UCSD-AML1 (cell line): ENCODE measurements around the gene NTN1.

Experiments
- DNase-seq: peaks from one replicate; lab custom pipeline; 2025; ENCODE audit not compliant: unreplicated experiment; lab: John Stamatoyannopoulos, UW

The NTN1 gene

DNA sequence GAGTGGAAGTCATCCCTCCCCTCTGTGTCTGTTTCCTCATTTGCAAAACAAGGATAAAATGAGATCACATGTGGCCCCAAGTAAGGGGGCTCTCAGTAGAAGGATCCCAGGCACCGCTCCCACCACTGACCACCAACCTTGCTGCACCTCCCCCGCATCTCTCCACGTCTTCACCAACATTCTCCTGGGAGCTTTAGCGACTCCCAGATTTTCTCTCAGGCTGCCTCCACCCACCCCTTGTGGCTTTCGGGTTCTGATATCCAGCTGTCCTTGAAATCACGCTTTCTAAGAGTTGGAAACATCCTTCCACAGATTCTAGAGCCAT, 16.4 kb upstream of the NTN1 start:
- DNase-seq: no peak

DNA sequence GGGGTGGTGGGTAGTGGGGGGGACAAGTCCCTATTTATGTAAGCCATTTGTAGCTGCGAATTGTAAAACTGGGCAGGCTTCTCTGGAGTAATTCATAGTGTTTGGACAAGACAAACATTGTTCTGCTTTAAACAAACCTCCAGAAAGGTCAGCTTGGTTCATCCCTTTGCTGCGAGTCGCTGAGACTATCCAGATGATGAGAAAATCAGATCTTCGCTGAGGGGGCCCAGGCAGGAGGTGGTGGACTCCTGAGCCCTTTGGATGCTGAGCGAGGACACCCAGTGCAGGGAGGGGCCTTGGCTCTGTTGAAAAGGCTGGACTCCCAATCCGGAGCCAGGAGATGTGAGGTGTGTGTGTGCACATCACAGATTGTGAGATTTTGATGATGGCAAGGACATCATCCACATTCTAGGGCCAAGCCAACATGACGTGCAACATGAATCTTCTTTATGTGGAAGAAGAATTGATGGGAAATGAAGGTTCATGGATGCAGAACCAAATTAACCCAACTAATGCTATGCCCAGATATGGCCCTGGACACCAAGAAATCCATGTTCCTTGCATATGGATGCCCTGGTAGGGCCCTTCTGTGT, 15.0 kb upstream of the NTN1 start:
- DNase-seq: no peak

DNA sequence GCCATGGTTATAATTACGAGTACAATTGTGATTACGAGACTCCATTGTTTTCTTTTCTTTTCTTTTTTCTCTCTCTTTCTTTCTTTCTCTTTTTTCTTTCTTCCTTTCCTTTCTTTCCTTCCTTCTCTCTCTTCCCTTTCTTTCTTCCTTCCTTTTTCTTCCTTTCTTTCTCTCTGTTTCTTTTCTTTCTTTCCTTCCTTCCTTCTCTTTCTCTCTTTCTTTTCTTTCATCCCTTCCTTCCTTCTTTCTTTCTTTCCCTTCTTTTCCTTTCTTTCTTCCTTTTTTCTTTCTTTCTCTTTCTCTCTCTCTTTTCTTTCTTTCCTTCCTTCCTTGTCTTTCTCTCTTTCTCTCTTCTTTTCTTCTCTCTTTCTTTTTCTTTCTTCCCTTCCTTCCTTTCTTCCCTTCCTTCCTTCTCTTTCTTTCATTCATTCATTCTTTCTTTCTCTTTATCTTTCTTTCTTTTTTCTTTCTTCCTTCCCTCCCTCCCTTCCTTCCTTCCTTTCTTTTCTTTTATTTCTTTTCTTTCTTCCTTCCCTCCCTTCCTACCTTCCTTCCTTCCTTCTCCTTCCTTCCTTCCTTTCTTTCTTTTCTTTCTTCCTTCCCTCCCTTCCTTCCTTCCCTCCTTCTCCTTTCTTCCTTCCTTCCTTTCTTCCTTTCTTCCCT, 14.1 kb upstream of the NTN1 start:
- DNase-seq: no peak

DNA sequence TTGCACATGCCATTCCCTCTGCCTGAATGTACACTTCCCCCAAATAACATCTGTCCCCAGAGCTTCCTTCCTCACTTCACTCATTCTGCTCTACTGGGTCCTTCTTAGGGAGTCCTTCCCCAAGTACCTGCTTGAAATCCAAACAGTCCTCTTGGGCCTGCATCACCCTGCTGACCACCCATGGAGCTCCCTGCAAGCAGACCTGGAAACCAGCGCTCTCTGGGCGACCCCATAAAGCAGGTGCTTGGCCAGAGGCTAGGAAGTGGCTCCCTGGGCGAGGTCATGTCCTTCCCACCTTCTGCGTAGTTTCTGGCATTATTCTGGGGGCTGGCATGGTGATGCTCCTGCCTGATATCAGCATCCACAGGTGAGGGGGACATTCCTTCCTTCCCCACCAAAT, 12.2 kb upstream of the NTN1 start:
- DNase-seq: no peak

DNA sequence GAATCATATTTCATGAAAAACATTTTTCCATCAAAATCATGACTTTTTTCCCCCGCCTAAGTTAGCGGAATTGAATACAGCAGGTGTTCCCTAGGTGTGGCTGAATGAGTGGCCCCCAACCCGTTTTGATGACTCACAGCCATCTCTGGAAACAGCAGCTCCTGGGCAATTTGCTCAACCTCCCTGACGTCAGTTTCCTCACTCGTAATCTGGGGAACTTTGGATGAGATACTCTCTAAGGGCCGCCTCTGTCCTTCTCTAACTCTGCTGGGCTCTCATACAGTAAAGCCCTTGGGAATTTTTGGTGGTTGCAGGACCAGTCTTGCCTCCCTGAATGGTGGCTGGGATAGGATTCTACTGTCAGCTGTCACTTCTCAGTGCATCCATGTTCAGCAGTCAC, 11.6 kb upstream of the NTN1 start:
- DNase-seq: no peak

DNA sequence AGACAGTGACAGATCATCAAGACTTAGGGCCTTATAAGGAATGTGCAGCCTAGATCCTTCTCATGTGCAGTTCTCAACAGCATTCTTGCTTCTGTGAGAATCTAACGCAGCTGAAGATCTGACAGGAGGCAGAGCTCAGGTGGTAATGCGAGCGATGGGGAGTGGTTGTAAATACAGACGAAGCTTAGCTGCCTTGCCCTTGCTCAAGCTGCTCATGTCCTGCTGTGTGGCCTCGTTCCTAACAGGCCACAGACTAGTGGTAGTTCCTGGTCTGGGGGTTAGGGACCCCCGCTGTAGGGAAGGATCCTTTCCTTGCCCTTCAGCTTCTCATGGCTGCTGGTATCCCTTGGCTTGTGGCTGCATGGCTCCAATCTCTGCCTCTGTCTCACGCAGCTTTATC, 10.3 kb upstream of the NTN1 start:
- no peak for DNase-seq

DNA sequence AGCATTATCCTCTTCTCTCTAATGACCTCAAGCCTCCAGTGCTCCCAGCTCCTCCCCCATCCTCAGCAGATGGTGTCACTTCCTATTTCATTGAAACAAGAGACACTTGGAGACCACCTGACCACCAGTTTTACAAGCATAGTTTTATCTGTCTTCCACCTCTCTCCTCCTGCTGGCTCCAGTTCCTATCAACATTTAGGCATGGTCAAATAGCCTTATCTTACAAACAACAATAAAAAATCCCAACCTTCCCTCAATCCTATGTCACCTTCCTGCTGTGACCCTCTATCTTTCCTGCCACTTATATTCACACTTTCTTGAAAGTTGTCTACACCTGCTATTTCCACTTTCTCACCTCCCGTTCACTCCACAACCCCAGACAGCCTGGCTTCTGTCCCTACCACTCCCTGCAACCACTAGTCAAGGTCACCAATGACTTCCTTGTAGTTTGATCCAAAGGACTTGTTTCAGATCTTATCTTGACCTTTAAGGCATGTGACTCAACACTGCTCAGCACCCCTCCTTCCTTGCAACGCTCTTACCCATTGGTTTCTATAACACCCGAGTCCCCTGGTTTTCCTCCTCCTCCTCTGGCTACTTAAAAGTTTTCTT, 4.3 kb upstream of the NTN1 start:
- DNase-seq: no peak

DNA sequence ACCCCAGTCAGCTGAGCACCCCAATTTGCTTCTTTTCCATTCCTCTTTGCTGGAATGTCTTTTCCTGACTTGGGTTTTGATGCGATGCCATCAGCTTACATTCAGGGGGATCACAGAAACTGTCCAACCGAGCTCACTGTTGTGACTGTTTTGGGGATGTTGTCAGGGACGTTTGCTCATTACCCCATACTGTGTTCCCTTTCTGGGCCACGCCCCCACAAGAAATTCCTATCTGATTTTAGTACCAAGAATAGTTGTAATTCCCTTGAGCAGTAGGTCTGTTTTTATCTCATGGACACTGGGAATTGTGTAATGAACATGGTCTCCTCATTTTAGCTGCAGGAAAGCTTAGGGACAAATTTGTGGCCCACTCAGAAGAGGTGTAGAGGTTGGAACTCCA, 2.6 kb upstream of the NTN1 start:
- DNase-seq: no peak

DNA sequence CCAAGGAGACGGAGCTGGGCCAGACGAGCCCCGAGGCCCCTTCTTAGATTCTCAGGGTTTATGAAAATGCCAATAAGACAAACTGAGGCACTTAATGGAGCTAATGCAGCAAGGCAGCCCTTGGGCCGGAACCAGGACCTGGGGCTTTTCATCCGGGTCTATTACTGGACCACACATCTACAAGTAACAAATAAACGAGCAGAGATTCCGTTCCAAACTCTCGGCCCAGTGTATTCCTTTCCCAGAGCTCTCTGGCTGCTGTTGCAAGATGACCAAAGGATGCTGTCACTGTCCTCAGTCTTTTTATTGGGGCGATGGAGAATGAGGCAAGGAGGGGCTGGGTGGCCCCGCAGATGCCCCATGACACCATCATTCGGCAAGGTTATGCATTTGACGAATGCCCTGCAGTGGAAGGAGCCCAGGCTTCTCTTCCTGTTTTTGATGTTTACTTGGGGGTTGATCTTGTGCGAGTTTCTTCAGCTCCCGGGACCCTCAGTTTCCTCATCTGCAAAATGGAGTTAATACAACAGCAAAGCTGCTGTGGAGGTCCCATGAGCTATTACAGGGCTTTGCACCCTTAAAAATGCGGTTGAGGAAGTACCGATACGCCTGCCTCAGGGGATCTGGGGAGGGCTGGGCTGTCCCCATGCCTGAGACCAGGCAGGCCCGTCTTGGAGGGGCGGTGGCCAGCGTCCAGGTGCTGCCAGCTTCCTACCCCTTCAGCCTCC, 1.1 kb upstream of the NTN1 start:
- no peak for DNase-seq

DNA sequence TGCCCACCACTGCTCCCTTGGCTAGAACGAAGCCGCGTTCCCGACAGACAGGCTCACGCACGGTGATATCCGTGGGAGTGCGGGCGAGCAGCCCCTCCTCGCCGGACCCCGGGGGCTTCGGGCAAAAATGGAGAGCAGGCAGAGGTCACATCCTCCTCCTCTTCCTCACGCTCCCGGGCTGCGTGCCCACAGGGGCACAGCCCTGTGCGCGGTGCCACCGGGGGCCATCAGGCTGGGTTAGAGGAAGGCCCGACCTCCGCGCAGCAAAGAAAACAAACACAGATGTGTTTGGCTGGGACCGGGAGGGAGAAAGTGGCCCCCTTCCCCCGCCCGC, 519 bp upstream of the NTN1 start:
- DNase-seq: no peak

DNA sequence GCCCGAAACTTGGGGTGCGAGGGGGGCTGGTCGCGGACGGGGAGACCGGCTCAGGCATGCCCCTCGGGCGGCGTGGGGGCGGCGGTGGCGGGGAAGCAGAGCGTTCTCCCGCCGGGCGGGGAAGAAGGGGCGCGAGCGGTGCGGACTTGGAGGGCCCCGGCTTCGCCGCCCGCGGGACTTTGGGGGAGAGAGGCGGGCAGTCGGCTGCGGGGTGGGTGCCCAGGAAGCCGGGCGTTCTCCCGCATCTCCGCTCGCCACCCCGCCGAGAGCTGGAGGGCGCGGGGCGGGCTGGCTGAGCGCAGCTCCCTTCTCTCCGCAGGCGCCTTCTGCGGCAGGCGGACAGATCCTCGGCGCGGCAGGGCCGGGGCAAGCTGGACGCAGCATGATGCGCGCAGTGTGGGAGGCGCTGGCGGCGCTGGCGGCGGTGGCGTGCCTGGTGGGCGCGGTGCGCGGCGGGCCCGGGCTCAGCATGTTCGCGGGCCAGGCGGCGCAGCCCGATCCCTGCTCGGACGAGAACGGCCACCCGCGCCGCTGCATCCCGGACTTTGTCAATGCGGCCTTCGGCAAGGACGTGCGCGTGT, 772 bp downstream of the NTN1 start:
- no peak for DNase-seq

DNA sequence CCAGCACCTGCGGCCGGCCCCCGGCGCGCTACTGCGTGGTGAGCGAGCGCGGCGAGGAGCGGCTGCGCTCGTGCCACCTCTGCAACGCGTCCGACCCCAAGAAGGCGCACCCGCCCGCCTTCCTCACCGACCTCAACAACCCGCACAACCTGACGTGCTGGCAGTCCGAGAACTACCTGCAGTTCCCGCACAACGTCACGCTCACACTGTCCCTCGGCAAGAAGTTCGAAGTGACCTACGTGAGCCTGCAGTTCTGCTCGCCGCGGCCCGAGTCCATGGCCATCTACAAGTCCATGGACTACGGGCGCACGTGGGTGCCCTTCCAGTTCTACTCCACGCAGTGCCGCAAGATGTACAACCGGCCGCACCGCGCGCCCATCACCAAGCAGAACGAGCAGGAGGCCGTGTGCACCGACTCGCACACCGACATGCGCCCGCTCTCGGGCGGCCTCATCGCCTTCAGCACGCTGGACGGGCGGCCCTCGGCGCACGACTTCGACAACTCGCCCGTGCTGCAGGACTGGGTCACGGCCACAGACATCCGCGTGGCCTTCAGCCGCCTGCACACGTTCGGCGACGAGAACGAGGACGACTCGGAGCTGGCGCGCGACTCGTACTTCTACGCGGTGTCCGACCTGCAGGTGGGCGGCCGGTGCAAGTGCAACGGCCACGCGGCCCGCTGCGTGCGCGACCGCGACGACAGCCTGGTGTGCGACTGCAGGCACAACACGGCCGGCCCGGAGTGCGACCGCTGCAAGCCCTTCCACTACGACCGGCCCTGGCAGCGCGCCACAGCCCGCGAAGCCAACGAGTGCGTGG, 1.5 kb downstream of the NTN1 start:
- no peak for DNase-seq

DNA sequence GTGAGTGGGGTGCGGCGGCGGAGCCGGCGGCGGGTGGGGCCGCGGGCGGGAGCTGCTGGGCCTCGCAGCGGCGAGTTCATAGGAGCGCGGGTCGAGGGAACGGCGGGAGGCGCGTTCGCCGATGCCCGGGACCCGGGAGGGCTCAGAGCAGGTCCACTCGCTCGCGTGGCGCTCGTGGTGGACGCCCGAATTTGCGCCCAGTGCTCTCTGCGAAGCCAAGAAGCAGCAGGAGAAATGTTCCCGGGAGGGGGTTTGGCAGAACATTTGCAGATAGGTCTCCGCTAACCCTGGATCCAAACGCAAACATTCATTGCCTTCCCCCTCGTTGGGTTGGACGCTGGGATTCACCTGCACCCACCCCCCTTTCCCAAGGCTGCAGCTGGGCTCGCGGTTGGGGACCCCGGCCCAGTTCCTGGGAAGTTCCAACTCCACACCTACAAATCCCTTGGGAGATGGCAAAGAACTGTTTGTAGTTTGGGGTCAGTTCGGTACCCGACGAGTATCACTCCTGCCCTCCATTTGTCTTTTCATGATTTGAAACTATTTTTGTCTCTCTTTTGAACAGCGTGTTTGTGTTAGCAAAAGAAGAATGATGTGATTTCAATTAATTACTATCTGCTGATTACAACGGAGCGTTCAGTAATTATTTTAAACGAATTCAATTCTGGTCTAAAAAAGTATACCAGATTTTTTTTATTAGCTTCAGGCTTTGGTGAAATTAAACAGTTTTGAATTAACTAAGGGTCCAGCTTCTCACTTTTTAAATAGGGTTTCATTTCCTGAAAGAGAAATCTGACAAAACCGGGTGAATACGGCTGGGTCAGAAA, 2.3 kb downstream of the NTN1 start:
- DNase-seq: no peak

DNA sequence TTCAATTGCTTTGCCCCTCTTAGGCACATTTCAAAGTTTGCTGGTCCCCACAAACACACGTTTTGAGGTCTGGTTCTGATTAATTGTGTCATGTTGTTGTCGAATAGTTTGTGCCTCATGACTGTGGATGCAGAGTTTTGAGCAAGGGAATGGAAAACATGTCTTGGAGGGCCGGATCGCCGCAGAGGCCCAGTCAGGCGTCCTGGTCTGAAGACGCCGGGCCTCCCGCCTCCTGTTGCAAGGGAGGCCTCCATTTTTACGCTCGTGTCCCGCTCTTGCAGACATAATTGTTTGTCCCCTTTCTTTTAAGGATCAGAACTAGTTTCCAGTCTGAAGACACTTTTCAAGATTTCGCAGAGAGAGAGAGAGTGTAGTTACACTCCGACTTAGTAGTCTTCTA, 3.2 kb downstream of the NTN1 start:
- no peak for DNase-seq

DNA sequence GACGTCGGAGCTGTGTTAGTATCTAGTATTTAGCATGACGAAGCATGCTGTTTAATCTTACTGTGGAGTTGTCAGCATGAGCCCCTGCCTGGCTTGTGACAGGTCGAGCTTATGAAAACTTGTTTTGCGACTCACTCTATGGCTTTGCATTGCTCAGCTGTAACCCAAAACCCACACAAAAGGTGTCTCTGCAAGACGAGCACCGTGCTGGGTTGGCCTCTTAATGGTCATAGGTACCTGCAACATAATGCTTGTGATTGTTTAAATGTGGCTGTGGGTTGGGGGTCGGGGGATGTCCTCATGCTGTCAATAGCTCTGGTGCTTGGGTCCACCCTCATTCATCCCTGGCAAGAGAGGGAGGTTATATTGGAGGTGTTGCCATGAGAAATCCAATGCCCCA, 5.4 kb downstream of the NTN1 start:
- no peak for DNase-seq

DNA sequence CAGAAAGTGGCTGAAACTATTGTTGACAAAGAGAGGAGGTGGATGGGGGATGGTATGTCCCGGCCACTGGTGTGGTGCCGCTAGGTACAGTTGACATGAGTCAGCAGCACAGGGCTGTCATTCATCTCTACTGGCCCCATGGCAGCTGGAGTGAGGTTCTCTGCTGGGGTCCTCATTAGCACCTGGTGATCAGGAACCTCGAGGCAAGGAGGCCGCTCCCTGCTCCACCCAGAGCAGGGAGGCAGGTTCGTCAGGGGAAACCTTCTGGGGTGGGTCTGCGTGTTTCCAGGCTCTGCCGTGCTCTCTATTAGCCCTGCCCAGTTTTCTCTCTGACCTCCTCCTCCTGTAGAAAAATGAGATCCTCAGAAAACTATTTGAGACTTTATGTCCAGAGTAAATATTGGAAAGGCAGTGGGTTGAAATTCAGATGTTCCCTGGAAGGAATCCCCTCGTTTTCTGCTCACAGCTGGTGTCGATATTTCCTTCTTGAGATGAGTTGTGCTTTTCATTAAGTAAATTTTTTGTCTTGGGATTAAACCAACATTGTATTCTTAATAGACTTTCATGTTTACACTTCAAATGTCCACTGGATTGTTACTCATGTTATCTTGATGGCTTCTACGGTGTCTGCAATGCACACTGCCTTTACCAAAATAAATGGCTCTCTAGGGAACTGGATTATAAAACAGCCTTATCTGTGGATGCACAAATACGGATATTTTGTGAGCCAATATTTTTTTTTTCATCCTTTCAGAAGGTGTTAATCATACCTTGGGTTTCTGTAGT, 7.1 kb downstream of the NTN1 start:
- DNase-seq: no peak

DNA sequence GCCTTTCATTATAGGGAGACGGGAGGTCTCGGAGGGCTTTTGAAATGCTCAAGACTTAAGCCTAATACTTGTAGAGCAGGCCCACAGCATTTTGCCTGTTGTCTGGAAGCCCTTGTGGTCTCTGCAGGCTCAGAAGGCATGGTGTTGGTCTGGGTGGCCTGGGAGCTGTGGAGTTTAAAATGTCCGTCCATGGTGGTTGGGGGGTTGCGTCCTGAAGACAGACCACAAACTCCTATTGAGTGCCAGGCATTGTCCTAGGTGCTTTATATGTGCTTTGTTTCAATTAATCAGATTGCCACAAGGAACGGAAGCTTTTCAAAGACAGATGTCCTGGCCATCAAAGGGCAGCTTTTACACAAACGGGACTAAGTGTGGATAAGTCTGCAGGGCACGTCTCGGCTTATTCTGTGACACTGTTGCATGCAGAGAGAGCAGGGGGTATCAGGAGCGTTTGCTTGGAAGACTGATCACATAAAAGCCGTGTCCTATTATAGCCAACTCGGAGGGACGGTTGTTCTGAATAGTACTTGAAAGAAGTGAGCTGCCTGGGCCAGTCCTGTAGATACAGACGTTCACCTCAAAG, 7.8 kb downstream of the NTN1 start:
- no peak for DNase-seq

DNA sequence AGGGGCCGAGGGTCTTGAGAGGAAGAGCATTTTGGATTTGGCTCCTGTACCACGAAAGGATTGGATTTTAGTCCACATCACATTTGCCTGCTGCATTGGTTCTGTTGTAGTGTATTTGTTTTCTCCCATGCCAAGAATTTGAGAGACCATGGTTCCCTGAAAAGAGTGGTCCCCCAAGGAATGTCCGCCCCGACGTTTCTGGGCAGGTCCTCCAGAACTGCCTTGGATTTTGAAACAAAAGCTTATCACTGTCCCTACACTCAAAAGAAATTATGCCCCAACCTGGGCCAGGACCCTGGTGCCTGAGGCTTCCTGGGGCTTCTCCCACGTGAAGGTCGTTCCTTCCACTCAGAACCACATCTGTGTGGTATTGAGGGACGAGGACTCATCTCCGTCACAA, 10.8 kb downstream of the NTN1 start:
- DNase-seq: no peak

DNA sequence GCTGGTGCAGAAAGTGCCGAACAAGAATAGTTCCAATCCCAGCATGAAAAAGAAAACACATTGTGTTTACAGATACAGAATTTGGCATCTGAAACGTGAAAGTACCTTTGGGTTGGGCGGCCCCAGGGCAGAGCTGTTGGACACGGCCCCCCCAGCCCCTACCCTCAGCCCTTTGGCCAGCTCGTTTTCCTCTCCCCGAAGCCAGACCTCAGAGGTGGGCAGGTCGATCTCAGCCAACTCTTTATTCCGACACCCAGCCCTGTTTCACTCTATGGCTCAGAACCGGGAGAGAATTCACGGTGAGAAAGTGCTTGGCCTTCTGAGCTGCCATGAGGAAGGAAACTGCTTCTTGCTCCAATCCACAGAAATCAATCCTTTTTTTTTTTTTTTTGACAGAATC, 11.3 kb downstream of the NTN1 start:
- no peak for DNase-seq
